Measurements from ENCODE around the gene SYT15. TPM values are rescaled to one million over a fixed set of nuclear protein-coding genes. Genes with fewer than 3 reads are reported as not detected.
"Not testable (repeated sequence)": the region's sequence is repeated elsewhere in the genome, so short reads cannot be mapped to it uniquely, and the experiment has no call there.

The SYT15 gene
- total RNA-seq, 1 experiment from 2014 or later = 0.59 TPM

GRCh38 chr10:46630816-46631215 is 51.9 kb downstream of the SYT15 start:
- not testable (repeated sequence) for H3K79me1 ChIP-seq (ENCODE audit: insufficient read depth, low read depth, low read length, poor library complexity, severe bottlenecking); H3K27me3 ChIP-seq (ENCODE audit: insufficient read depth, low read length); H3K4me1 ChIP-seq (ENCODE audit: insufficient read depth, low read length); H3K79me2 ChIP-seq (ENCODE audit: insufficient read depth, low read length); H3T11ph ChIP-seq (ENCODE audit: low read length); H3K36me3 Mint-ChIP-seq (ENCODE audit: insufficient read depth in 1 of 3, low read depth in 3 of 3); H3K27ac ChIP-seq (ENCODE audit: insufficient read length, low read depth, low read length); H3K4ac ChIP-seq (ENCODE audit: low read depth, low read length); H2BK15ac ChIP-seq (ENCODE audit: low read depth, low read length); H3K27ac Mint-ChIP-seq; H3K23me2 ChIP-seq (ENCODE audit: insufficient read length, low read depth, low read length, poor library complexity, severe bottlenecking); H2AK5ac ChIP-seq (ENCODE audit: insufficient read length, low read length); H3K23ac ChIP-seq (ENCODE audit: insufficient read length, low read depth, low read length); H3K27me3 Mint-ChIP-seq (ENCODE audit: low read depth); H2BK20ac ChIP-seq (ENCODE audit: low read depth, low read length, poor library complexity, severe bottlenecking); H4K8ac ChIP-seq (replicated peaks; ENCODE audit: insufficient read length, low read depth, low read length); H4K20me1 ChIP-seq (ENCODE audit: control insufficient read depth, insufficient read depth, insufficient read length); H2BK5ac ChIP-seq (ENCODE audit: insufficient read length, low read length); H2AFZ ChIP-seq (ENCODE audit: low read length); H3K9me3 ChIP-seq (ENCODE audit: control insufficient read depth, low read depth, low read length); H3K9ac ChIP-seq (ENCODE audit: extremely low read depth, insufficient read length, low read length); H3K9me3 Mint-ChIP-seq; H3K4me1 Mint-ChIP-seq; H2BK12ac ChIP-seq (ENCODE audit: insufficient read length, low read depth, low read length); H3K14ac ChIP-seq (ENCODE audit: insufficient read depth, low read length); DNase-seq; H2BK120ac ChIP-seq (ENCODE audit: low read depth, low read length, poor library complexity, severe bottlenecking); H4K5ac ChIP-seq (ENCODE audit: insufficient read length, low read depth, low read length); H4K91ac ChIP-seq (ENCODE audit: insufficient read length, low read depth, low read length); H3K18ac ChIP-seq (ENCODE audit: insufficient read length, low read depth, low read length); H3K4me2 ChIP-seq (ENCODE audit: insufficient read depth, insufficient read length, low read length); H3K4me3 Mint-ChIP-seq; H3K56ac ChIP-seq (ENCODE audit: insufficient read length, low read depth, low read length)
- WGBS (ENCODE audit: extremely low coverage, insufficient read length, low lambda C conversion rate) = no CpG with 5 or more reads among the region's 3 CpGs

- H2BK5ac ChIP-seq (ENCODE audit: insufficient read length, low read length); H2BK12ac ChIP-seq (ENCODE audit: insufficient read length, low read depth, low read length); H3K4me1 ChIP-seq (ENCODE audit: insufficient read depth, low read length); H3K23ac ChIP-seq (ENCODE audit: insufficient read length, low read depth, low read length); H3K23me2 ChIP-seq (ENCODE audit: insufficient read length, low read depth, low read length, poor library complexity, severe bottlenecking); H2BK15ac ChIP-seq (ENCODE audit: low read depth, low read length); DNase-seq; H3K14ac ChIP-seq (ENCODE audit: insufficient read depth, low read length); H3K36me3 Mint-ChIP-seq (ENCODE audit: insufficient read depth in 1 of 3, low read depth in 3 of 3); H3K9me3 Mint-ChIP-seq; H4K20me1 ChIP-seq (ENCODE audit: control insufficient read depth, insufficient read depth, insufficient read length); H4K91ac ChIP-seq (ENCODE audit: insufficient read length, low read depth, low read length); H3K4me2 ChIP-seq (ENCODE audit: insufficient read depth, insufficient read length, low read length); H3K4ac ChIP-seq (ENCODE audit: low read depth, low read length); H3K9ac ChIP-seq (ENCODE audit: extremely low read depth, insufficient read length, low read length); H3K27me3 ChIP-seq (ENCODE audit: insufficient read depth, low read length); H3T11ph ChIP-seq (ENCODE audit: low read length); H3K27ac ChIP-seq (ENCODE audit: insufficient read length, low read depth, low read length); H3K27me3 Mint-ChIP-seq (ENCODE audit: low read depth); H3K79me2 ChIP-seq (ENCODE audit: insufficient read depth, low read length); H3K9me3 ChIP-seq (ENCODE audit: control insufficient read depth, low read depth, low read length); H2BK20ac ChIP-seq (ENCODE audit: low read depth, low read length, poor library complexity, severe bottlenecking); H3K4me1 Mint-ChIP-seq; H4K5ac ChIP-seq (ENCODE audit: insufficient read length, low read depth, low read length); H3K79me1 ChIP-seq (ENCODE audit: insufficient read depth, low read depth, low read length, poor library complexity, severe bottlenecking); H2AK5ac ChIP-seq (ENCODE audit: insufficient read length, low read length); H2AFZ ChIP-seq (ENCODE audit: low read length); H3K4me3 Mint-ChIP-seq; H3K56ac ChIP-seq (ENCODE audit: insufficient read length, low read depth, low read length); H3K27ac Mint-ChIP-seq; H3K18ac ChIP-seq (ENCODE audit: insufficient read length, low read depth, low read length); H4K8ac ChIP-seq (replicated peaks; ENCODE audit: insufficient read length, low read depth, low read length); H2BK120ac ChIP-seq (ENCODE audit: low read depth, low read length, poor library complexity, severe bottlenecking): not testable (repeated sequence)
- no CpG with 5 or more reads among the region's 3 CpGs for WGBS (ENCODE audit: extremely low coverage, insufficient read length, low lambda C conversion rate)
Measured at GRCh38 chr10:46631683-46632082, 52.8 kb downstream of the SYT15 start.
